GM12864 (cell line): ENCODE measurements around the gene RNF17.
"Not testable (repeated sequence)": the region's sequence is repeated elsewhere in the genome, so short reads cannot be mapped to it uniquely, and the experiment has no call there.

ENCODE experiments used
- DNase-seq: peaks from one replicate; pipeline ENCODE4 v3.0.0-alpha.2; 2011; ENCODE audit warnings: low read depth
- H3K4me3 ChIP-seq: 2 replicates; pipeline ENCODE4 v1.5.1; 2011; ENCODE audit warnings: mild to moderate bottlenecking, low read depth, low read length, control low read depth
- CTCF ChIP-seq: IDR thresholded peaks from 2 replicates; pipeline ENCODE4 v1.5.1; 2011; ENCODE audit warnings: low read depth, mild to moderate bottlenecking, moderate library complexity, low read length, control low read depth, inconsistent platforms; ENCODE audit errors: missing control alignments

The RNF17 gene

GRCh38 chr13:24764276-24764630, 284 bp downstream of the RNF17 start:
- no peak overlapping the region for H3K4me3 ChIP-seq
- no peak for DNase-seq
- no peak for TF ChIP-seq CTCF

DNA sequence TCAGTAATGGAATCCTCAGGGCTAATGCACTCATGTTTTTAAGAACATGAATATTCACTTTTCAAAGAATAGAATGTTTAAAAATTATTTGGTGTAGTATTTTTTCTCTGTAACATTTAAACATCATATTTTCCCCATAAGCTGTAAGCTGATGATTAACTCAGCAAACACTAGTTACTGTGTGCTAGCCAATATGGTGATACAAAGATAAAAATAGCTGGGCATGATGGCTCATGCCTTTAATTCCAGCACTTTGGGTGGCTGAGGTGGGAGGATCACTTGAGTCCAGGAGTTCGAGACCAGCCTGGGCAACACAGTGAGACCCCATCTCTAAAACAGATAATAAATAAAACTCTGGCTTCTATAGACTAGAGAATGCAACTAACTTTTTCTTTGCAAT, 13.2 kb downstream of the RNF17 start:
- DNase-seq = no peak
- no peak overlapping the region for H3K4me3 ChIP-seq
- no peak for TF ChIP-seq CTCF

- TF ChIP-seq CTCF = no peak
- H3K4me3 ChIP-seq = no peak overlapping the region
- no peak for DNase-seq
These were observed 20.4 kb downstream of the RNF17 start for GRCh38 chr13:24784319-24784718.

DNA sequence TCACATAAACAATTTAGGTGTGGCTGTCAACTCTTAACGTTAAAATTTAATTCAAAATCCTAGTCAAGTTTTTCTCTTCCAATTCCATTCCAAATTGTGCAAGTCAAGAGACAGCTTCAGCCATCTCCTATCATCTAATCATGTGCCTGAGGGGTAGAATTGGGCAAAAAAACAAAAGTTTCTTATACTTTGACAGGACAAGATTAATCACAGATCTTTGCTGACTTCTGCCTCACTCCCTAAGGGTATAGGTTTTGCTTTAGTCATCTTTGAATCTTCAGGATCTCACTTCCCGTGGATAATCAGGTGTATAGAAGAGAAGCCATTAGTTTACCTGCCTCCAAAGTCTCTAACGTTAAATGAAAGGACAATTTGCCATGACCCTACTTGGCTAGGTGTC, 24.6 kb downstream of the RNF17 start:
- TF ChIP-seq CTCF = no peak
- DNase-seq = no peak
- H3K4me3 ChIP-seq = no peak overlapping the region

- H3K4me3 ChIP-seq = no peak overlapping the region
- TF ChIP-seq CTCF = no peak
- no peak for DNase-seq
These were observed 38.1 kb downstream of the RNF17 start for GRCh38 chr13:24802074-24802473.

DNA sequence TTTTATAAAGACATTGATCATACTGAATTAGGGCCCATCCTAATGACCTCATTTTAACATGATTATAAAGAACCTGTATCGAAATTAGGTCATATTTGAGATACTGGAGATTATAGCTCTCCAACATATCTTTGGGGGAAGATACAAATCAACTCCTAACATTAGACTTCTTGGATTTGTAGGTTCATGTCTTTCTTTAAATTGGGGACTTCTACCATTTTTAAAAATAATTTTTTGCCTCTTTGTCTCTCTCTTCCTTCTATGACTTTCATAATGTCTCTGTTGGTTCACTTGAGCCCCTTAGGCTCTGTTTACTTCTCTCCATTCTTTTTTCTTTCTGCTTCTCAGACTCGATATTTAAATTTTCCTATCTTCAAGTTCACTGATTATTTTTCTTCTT, 57.2 kb downstream of the RNF17 start:
- no peak for TF ChIP-seq CTCF
- no peak for DNase-seq
- H3K4me3 ChIP-seq = no peak overlapping the region

GRCh38 chr13:24822640-24823039, 58.7 kb downstream of the RNF17 start:
- no peak overlapping the region for H3K4me3 ChIP-seq
- no peak for TF ChIP-seq CTCF
- DNase-seq = peak; percentile 13

GRCh38 chr13:24823122-24823710, 59.2 kb downstream of the RNF17 start:
- DNase-seq = not testable (repeated sequence)

More at GRCh38 chr13:24823122-24823710, 59.2 kb downstream of the RNF17 start:
- H3K4me3 ChIP-seq = not testable (repeated sequence)
